Adrenal gland (tissue), 5 donors: ENCODE results near the gene UBASH3B.

Experiments used
- POLR2A ChIP-seq, 2 donors: fragments of 450-650 bp; IDR thresholded peaks; one replicate each; pipeline ENCODE4 v1.6.1; 2017; ENCODE audit warnings: antibody characterized with exemption in 2 of 2, mild to moderate bottlenecking in 2 of 2, moderate library complexity in 1 of 2
- TF ChIP-seq, protein P1 (sequence below), 6 experiments: fragments of 450-650 bp in 4 of 6; fragments of 200-600 bp in 2 of 6; sonication (generic) in 1 of 6; IDR thresholded peaks; 1 replicate in 5 of 6; 2 replicates in 1 of 6; pipeline versions ENCODE4 v1.5.1 to v1.8.0; 2016 to 2021; ENCODE audit warnings: antibody characterized with exemption in 6 of 6, mild to moderate bottlenecking in 2 of 6, moderate library complexity in 1 of 6
- donor health status: DM: no; HTN: no; CAD: no.

DNA sequence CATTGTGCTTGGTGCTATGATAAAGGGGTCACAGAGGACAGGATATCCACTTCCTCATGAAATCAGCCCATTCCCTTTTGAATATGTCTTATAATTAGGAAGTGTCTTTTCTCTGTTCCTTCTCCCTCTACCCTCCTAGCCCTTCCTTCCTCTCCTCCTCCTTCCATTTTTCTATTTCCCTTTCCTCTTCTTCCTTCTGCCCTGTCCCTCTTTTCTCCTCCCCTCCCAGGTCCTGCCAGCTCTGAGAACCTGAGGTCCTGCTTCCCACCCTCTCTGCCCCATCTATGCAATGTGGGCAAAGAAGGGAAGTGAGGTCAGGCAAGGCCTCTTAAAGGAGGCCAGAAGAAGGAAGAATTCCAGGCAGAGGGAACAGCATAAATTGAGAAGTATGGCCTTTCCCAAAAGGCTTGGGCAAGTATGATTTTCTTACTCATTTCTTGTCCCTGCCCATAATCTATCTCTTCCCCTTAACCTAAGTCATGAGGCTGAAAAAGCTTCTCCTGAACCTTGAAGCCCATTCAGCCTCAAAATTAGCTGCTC lies 7.7 kb upstream of the UBASH3B start:
- TF ChIP-seq, protein P1, sequence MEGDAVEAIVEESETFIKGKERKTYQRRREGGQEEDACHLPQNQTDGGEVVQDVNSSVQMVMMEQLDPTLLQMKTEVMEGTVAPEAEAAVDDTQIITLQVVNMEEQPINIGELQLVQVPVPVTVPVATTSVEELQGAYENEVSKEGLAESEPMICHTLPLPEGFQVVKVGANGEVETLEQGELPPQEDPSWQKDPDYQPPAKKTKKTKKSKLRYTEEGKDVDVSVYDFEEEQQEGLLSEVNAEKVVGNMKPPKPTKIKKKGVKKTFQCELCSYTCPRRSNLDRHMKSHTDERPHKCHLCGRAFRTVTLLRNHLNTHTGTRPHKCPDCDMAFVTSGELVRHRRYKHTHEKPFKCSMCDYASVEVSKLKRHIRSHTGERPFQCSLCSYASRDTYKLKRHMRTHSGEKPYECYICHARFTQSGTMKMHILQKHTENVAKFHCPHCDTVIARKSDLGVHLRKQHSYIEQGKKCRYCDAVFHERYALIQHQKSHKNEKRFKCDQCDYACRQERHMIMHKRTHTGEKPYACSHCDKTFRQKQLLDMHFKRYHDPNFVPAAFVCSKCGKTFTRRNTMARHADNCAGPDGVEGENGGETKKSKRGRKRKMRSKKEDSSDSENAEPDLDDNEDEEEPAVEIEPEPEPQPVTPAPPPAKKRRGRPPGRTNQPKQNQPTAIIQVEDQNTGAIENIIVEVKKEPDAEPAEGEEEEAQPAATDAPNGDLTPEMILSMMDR (IDR thresholded peaks at IDR 0.05), result no peak
- no peak for TF ChIP-seq POLR2A (IDR thresholded peaks at IDR 0.05)
